Epidermal melanocyte (primary cell): ENCODE measurements around the gene TSGA10.
"Not testable (repeated sequence)": the region's sequence is repeated elsewhere in the genome, so short reads cannot be mapped to it uniquely, and the experiment has no call there.

Experiments used
- DNase-seq: peaks from one replicate; pipeline ENCODE4 v3.0.0; 2011; ENCODE audit warnings: low spot score; ENCODE audit not compliant: insufficient read length

TSGA10 gene, protein sequence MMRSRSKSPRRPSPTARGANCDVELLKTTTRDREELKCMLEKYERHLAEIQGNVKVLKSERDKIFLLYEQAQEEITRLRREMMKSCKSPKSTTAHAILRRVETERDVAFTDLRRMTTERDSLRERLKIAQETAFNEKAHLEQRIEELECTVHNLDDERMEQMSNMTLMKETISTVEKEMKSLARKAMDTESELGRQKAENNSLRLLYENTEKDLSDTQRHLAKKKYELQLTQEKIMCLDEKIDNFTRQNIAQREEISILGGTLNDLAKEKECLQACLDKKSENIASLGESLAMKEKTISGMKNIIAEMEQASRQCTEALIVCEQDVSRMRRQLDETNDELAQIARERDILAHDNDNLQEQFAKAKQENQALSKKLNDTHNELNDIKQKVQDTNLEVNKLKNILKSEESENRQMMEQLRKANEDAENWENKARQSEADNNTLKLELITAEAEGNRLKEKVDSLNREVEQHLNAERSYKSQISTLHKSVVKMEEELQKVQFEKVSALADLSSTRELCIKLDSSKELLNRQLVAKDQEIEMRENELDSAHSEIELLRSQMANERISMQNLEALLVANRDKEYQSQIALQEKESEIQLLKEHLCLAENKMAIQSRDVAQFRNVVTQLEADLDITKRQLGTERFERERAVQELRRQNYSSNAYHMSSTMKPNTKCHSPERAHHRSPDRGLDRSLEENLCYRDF

DNA sequence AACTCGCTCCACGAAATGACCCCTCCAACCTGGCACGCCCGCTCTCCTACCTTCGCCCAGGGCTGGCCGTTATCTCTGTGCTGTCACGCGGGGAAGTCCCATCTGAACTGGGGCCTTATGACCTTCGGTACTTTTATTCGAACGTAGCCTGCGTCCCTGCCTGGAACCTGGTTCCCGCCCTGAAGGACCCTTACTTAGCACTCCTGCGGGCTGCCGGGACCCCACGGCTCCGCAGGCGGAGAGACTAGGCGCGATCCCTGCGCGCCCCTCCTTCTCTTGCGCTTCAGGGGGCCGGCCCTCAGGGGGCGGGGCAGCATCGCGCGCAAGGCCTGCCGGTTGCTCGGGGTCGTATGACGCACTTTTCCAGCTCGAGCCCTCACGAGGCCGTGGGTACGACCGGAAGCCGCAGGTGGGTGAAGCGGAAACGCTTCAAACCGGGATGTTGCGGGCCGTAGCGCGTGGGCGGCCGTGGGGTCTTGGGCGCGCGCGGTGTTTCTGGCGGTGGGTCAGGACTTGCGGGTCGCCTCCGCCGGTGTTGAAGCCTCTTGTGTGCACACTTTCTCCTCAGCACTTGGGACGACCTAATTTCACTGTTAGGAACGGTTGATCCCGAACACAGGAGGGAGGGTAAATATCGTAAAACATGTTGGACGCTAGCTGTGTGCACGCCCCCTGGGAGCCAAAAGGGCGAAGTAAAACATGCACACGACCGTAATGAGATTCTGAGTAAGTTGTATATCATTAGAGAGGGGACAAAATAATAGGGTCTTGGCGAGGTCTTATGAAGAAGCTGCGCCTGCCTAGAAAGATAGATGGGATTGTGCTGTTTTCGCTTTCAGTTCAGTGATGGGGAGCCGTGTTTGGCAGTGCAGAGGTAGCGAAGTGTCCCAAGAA, at the start of gene TSGA10, which contains the start of gene LIPT1:
Gene TSGA10 (minus strand): TSS at position 300 of the 894 bp plus-strand sequence. CDS start 45,503 bp downstream, outside the sequence.
Gene LIPT1 (plus strand): TSS at position 325 of the 894 bp plus-strand sequence. CDS start 6,991 bp downstream, outside the sequence.
- DNase-seq = peak; percentile 94

- DNase-seq = no peak
Measured at GRCh38 chr2:99201959-99202678, 47.4 kb upstream of the TSGA10 start.

DNA sequence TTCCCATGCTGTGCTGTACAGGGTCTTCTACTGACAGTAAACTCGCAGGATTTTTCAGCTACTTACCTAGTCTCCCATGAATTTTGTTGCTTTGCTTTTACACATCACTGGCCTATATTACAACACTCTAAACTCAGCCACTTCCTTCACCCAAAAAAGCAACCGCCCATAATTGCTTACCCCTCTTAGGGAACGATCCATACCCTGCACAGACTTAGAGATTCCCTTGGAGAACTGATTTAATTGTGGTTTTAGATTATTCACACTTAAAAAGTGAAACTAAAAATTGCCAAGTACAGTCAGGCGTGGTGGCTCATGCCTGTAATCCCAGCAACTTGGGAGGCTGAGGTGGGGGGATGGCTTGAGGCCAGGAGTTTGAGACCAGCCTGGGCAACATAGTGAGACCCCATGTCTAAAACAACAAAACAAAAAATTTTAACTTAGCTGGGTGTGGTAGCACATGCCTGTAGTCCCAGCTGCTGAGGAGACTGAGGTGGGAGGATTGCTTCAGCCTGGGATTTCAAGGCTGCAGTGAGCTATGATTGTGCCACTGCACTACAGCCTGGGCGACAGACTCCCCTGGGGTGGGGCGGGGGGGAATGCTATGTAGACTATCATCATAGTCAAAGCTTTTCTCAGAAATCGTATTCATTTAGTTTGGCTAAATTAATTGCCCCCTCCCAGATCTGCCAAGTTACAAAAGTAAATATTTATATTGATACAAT, 45.5 kb upstream of the TSGA10 start:
- no peak for DNase-seq

- no peak for DNase-seq
Measured at GRCh38 chr2:99198103-99198841, 43.5 kb upstream of the TSGA10 start.

DNA sequence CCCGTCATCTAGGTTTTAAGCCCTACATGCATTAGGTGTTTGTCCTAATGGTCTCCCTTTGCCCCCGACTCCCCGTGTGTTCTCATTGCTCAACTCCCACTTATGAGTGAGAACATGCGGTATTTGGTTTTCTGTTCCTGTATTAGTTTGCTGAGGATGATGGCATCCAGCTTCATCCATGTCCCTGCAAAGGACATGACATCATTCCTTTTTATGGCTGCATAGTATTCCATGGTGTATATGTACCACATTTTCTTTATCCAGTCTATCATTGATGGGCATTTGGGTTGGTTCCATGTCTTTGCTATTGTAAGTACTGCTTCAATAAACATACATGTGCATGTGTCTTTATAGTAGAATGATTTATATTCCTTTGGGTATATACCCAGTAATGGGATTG, 37.6 kb upstream of the TSGA10 start:
- not testable (repeated sequence) for DNase-seq

DNA sequence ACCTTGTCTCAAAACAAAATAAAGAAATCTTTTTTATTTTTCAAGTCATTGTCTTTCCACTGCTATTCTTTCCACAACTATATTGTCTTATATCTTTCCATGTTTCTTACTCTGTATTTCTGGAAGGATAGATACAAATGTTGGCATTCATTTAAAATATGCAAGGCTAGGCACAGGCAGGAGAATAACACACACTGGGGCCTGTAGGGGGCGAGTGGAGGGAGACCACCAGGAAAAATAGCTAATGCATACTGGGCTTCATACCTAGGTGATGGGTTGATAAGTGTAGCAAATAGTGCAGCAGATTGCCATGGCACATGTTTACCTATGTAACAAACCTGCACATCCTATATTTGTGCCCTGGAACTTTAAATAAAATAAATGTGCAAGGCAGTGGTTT, 35.8 kb upstream of the TSGA10 start:
- no peak for DNase-seq

DNA sequence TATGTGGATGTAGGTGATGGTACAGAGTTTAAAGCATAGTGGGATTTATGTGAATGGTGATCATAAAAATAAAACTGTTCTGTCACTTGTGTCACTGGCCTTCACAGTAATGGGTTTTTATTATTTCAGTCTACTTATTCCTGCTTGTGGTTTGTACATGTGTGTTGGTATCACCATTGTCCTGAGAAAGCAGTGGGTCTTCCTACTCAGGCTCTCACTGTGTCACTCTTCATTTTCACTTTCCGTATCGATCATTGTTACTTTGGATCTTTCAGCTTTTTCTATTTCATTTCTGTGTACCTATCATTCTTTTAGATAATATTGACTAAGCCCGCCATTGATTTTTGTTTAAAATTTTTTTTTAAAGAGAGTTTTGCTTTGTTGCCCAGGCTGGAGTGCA, 33.6 kb upstream of the TSGA10 start:
- no peak for DNase-seq

- no peak for DNase-seq
Measured at GRCh38 chr2:99187011-99187410, 32.3 kb upstream of the TSGA10 start.

DNA sequence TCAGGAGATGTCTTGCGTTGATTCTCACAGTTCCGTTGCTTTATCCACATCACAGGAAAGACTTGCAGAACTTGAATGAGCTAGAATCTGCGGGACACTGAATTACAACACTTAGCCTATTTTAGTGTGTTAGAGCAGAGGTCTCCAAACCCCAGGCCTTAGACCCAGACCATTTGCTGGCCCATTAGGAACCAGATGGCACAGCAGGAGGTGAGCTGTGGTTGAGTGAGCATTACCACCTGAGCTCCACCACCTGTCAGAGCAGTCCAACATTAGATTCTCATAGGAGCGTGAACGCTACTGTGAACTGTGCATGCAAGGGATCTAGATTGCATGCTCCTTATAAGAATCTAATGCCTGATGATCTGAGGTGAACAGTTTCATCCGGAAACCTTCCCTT, 30.1 kb upstream of the TSGA10 start:
- no peak for DNase-seq

DNA sequence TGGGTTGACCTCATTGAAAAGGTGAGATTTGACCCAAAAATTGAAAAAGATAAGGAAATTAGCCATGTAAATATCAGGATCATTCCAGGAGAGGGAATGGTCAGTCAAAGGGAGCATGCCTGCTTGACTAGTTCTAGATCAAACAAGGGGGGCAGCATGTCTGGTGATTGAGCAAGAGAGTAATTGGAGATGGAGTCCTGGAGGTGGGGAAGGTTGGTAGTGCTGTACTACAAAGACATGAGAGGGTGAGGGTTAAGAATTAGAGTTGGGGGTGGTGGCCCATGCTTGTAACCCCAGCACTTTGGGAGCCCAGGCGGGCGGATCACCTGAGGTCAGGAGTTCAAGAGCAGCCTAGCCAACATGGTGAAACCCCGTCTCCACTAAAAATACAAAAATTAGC, 28.3 kb upstream of the TSGA10 start:
- no peak for DNase-seq

DNA sequence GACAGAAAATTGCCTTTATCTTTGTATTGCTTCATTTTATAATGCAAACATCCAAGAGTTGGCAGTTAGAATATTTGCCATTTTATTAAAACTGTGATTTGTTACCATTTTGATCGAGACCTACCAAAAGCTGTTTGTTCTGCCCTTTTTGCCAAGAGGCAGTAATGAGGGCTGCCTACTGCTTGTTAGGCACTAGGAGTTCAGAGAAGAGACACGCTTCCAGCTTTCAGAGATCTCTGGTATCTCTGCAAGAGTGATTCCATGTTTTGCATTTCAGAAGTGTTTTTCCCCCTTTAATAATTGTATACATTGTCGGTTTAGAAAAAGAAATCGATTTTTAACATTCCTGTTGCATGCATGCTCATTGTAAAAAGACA, 26.9 kb upstream of the TSGA10 start:
- DNase-seq = no peak

DNA sequence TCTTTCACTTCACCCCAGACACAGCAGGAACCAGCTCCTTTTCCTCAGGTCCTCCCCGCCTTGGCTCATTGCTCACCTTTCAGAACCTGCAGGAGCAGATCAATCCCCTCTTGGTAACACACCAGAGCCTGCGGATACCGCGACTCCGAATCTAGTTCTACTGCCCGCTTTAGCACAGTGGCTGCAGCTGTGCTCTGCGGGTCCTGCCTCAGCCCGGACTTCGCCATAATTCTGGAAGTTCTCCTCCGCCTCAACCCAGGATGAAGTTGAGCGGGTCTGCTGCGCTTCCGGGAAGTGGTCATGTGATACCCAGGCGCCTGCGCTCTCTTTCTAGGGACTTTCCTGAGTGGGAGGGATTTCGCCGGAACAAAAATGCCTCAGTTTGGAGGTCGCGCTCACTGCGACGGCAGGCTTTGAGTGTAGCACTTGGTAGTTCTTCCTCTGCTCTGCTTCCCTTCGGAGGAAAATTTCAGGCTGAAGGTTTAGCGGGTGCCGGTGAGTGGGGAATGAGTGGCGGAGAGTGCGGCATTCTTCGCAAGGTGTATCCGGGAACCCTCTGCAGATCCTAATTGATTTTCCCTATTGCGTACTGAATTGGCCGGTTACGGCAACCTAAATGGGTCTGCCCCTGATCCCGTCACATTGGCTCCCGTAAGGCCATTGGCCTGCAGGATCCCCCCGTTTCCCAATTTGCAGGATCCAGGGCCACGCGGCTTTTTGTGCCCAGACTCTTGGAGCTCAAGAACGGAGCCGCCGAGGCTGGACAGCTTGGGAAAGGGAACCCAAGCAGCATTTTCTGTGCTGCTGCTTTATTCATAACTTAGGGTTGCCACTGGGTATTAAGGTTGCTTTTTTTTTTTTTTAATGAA, 26.2 kb upstream of the TSGA10 start, which contains the start of the genes MITD1 and MRPL30:
Gene MITD1 (minus strand): TSS at position 304 of the 869 bp plus-strand sequence. CDS start 77 bp downstream, at position 227.
Gene MRPL30 (plus strand): TSS at position 430 of the 869 bp plus-strand sequence. CDS start 5,020 bp downstream, outside the sequence.
- peak; percentile 84 for DNase-seq

DNA sequence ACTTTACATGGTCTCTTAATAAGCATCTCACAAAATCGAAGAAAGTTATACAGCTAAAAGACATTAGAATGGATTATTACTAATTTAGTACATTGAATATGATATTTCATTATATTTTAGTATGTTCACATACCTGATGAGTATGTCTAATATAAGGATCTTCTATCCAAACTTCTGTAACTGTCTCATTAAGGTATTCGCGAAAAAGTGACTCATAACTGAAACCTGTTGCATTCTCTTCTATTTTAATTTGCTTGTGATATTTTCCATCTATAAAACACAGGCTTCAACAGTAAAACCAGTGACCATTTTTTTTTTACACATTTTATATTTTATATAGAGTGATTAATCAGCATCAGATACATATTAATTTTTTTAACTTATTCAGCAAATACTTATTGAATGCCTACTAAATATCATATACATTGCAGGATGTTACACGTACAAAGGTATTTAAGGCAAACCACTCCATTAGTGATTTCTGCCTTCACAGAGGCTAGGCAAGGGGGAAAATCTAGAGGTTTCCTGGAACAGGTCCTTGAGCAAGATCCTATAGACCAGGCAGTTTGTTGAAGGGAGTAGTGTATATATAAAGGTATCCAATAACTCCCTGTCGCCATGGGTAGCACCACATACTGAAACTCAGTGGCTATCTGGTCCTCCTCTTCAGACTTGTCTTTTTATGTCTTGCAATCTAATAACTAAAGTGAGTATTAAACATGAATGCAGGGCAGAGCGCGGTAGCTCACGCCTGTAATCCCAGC, 16.8 kb upstream of the TSGA10 start:
- no peak for DNase-seq

GRCh38 chr2:99169534-99169933, 14.8 kb upstream of the TSGA10 start:
- DNase-seq = no peak

DNA sequence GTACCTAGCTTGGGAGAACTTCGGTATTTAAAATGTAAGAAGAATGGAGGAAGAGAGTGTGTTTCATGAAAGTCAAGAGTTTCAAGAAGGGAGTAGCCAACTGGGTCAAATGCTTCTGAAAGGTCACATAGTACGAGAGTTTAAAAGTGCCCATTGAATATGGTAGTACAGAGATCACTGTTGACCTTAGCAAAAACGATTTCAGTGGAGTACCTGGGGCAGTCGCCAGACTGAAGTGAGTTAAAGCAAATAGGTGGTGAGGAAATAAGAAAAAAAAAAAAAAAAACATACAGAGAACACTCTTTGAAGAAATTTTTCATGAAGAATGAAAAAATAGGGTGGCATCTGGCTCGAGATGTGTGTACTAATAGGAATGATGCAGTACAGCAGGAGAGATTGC, 11.5 kb upstream of the TSGA10 start:
- DNase-seq = no peak

DNA sequence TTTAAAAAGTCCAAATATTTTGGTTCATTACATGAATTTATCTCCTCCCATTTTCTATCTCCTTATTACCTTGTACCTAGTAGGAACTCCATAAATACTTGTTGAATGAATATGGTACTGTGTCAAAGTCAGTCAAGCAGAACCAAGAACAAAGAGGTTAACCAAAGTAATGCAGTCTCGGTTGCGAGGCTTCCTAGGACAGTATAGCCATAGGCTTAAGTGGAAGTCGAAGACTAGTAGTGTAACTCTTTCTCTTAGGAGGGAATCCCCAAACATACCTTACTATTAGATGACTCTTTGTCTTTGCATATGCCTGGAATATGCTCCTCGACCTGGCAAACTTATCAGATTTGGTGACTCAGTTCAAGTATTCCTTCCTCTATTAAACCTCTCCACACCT, 4.9 kb upstream of the TSGA10 start:
- no peak for DNase-seq

- no peak for DNase-seq
Measured at GRCh38 chr2:99158599-99158998, 3.9 kb upstream of the TSGA10 start.

DNA sequence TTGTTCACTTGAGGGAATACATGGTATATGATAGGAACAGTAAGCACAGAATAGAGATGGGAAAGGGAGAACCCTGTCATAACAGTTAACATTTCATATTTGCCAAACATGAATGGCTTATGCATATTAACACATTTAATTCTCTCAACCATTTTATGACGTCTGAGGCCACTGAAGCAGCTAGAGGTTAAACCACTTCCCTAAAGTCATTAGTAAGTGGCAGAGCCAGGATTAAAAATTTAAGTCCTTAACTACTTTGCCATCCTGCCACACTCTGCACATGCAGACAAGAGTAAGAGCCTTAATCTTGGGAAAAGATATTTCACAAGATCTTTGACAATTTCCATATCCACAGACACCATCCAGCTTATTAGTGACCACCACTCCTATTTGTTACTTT, 2.1 kb upstream of the TSGA10 start:
- no peak for DNase-seq
